Liver (tissue), 9 donors: ENCODE results near the gene RNLS. TPM values are rescaled to one million over a fixed set of nuclear protein-coding genes. Genes with fewer than 3 reads are reported as not detected.

Experiments
- DNase-seq: peaks from one replicate; pipeline ENCODE4 v3.0.0-alpha.2; 2017; ENCODE audit warnings: low spot score
- H3K27ac ChIP-seq, 2 donors: one replicate each; pipeline ENCODE4 v1.7.0; 2013; ENCODE audit warnings: inconsistent platforms in 2 of 2, low read length in 2 of 2, control low read depth in 1 of 2, low read depth in 1 of 2, mild to moderate bottlenecking in 1 of 2
- H3K27me3 ChIP-seq, 4 donors: one replicate each; pipeline versions ENCODE4 v1.6.1 to v1.7.0; 2013; ENCODE audit warnings: low read length in 3 of 4, inconsistent platforms in 1 of 4, mild to moderate bottlenecking in 1 of 4, moderate library complexity in 1 of 4; ENCODE audit not compliant: control insufficient read depth in 4 of 4, insufficient read depth in 4 of 4
- H3K36me3 ChIP-seq, 4 donors: one replicate each; pipeline versions ENCODE4 v1.6.1 to v1.7.0; 2013; ENCODE audit warnings: low read length in 3 of 4, mild to moderate bottlenecking in 3 of 4, low read depth in 1 of 4, moderate library complexity in 1 of 4; ENCODE audit not compliant: control insufficient read depth in 4 of 4, insufficient read depth in 3 of 4
- H3K4me1 ChIP-seq, 4 donors: one replicate each; pipeline versions ENCODE4 v1.6.1 to v1.7.0; 2013; ENCODE audit warnings: low read length in 3 of 4, mild to moderate bottlenecking in 3 of 4, moderate library complexity in 1 of 4; ENCODE audit not compliant: control insufficient read depth in 4 of 4, insufficient read depth in 4 of 4
- H3K4me3 ChIP-seq, 3 donors: one replicate each; pipeline versions ENCODE4 v1.6.1 to v1.7.0; 2013; ENCODE audit warnings: low read length in 3 of 3, control low read depth in 1 of 3, low read depth in 1 of 3, mild to moderate bottlenecking in 1 of 3
- H3K9ac ChIP-seq, 2 donors: one replicate each; pipeline ENCODE4 v1.7.0; 2013; ENCODE audit warnings: low read length in 2 of 2, mild to moderate bottlenecking in 2 of 2, moderate library complexity in 2 of 2, control low read depth in 1 of 2, low read depth in 1 of 2
- H3K9me3 ChIP-seq, 4 donors: one replicate each; pipeline versions ENCODE4 v1.6.1 to v1.7.0; 2013; ENCODE audit warnings: low read length in 3 of 4; ENCODE audit not compliant: control insufficient read depth in 4 of 4
- EGR1 ChIP-seq, 2 donors: IDR thresholded peaks; 2 replicates each; pipeline ENCODE4 v1.6.1; 2016 to 2018; ENCODE audit warnings: antibody characterized with exemption in 2 of 2, low read depth in 2 of 2
- FOXA1 ChIP-seq: IDR thresholded peaks from 2 replicates; pipeline ENCODE4 v1.6.1; 2016; ENCODE audit warnings: antibody characterized with exemption
- FOXA2 ChIP-seq: IDR thresholded peaks from 2 replicates; pipeline ENCODE4 v1.6.1; 2016; ENCODE audit warnings: antibody characterized with exemption
- GABPA ChIP-seq, 2 donors: IDR thresholded peaks in 1 of 2; conservative IDR thresholded peaks in 1 of 2; 2 replicates each; pipeline ENCODE4 v1.6.1; 2016; ENCODE audit warnings: antibody characterized with exemption in 2 of 2, mild to moderate bottlenecking in 1 of 2, moderate library complexity in 1 of 2
- HNF4A ChIP-seq, 2 donors: conservative IDR thresholded peaks; 2 replicates each; pipeline ENCODE4 v1.6.1; 2016; ENCODE audit warnings: antibody characterized with exemption in 2 of 2, mild to moderate bottlenecking in 2 of 2
- HNF4G ChIP-seq: IDR thresholded peaks from 2 replicates; pipeline ENCODE4 v1.6.1; 2016; ENCODE audit warnings: antibody characterized with exemption
- JUND ChIP-seq, 2 donors: IDR thresholded peaks; 2 replicates each; pipeline ENCODE4 v1.6.1; 2016; ENCODE audit warnings: antibody characterized with exemption in 2 of 2
- NR2F2 ChIP-seq: IDR thresholded peaks from 2 replicates; pipeline ENCODE4 v1.6.1; 2016; ENCODE audit warnings: antibody characterized with exemption
- RAD21 ChIP-seq, 2 donors: IDR thresholded peaks; 2 replicates each; pipeline ENCODE4 v1.6.1; 2016; ENCODE audit warnings: antibody characterized with exemption in 2 of 2, mild to moderate bottlenecking in 2 of 2
- RXRA ChIP-seq, 2 donors: IDR thresholded peaks; 2 replicates each; pipeline ENCODE4 v1.6.1; 2017 to 2018; ENCODE audit warnings: antibody characterized with exemption in 2 of 2, mild to moderate bottlenecking in 1 of 2
- SP1 ChIP-seq: IDR thresholded peaks from 2 replicates; pipeline ENCODE4 v1.6.1; 2018; ENCODE audit warnings: antibody characterized with exemption, mild to moderate bottlenecking
- TAF1 ChIP-seq: conservative IDR thresholded peaks from 2 replicates; pipeline ENCODE4 v1.6.1; 2016; ENCODE audit warnings: antibody characterized with exemption, mild to moderate bottlenecking
- YY1 ChIP-seq: IDR thresholded peaks from 2 replicates; pipeline ENCODE4 v1.6.1; 2016; ENCODE audit warnings: antibody characterized with exemption, mild to moderate bottlenecking
- WGBS: extraction: QIAGEN DNeasy Blood & Tissue Kit; methylation state at CpG from one replicate; pipeline ENCODE4 v1.1.7; 2013; 5-methylcytosine and 5-hydroxymethylcytosine counted together
- polyA plus RNA-seq, 2 donors: library from polyadenylated mRNA; stranded (reverse) in 1 of 2; unstranded in 1 of 2; fragments of 200-250 nt in 1 of 2; fragments of >200 nt in 1 of 2; fragmentation: Nextera tagmentation in 1 of 2; extraction: Ambion mirVana in 1 of 2; gene quantifications; one replicate each; pipeline versions ENCODE4 v1.2.1 to v1.2.3, GENCODE V29; 2013 to 2015
- total RNA-seq, 2 donors: library from RNA; depleted of rRNA; stranded (reverse); fragments of >200 nt; gene quantifications; one replicate each; pipeline ENCODE4 v1.2.3, GENCODE V29; 2014
- TF ChIP-seq, protein P1 (sequence below): IDR thresholded peaks from 2 replicates; pipeline ENCODE4 v1.6.1; 2016; ENCODE audit warnings: antibody characterized with exemption
- TF ChIP-seq, protein P2 (sequence below): IDR thresholded peaks from 2 replicates; pipeline ENCODE4 v1.6.1; 2016; ENCODE audit warnings: antibody characterized with exemption
- TF ChIP-seq, protein P3 (sequence below): fragments of 150-350 bp; IDR thresholded peaks from 2 replicates; pipeline ENCODE4 v1.5.1; 2017; ENCODE audit warnings: improper control_type of control experiment, low read depth, low read length; ENCODE audit not compliant: missing input control
- TF ChIP-seq, protein P4 (sequence below): IDR thresholded peaks from 2 replicates; pipeline ENCODE4 v1.6.1; 2016; ENCODE audit warnings: antibody characterized with exemption, mild to moderate bottlenecking
- TF ChIP-seq, protein P5 (sequence below): IDR thresholded peaks from 2 replicates; pipeline ENCODE4 v1.6.1; 2016; ENCODE audit warnings: antibody characterized with exemption
- donor health status: healthy.
- donor health status: healthy.
- donor health status: healthy.
- donor health status: healthy.
- donor health status: healthy.

Gene RNLS
- total and polyA plus RNA-seq, 4 donors, result 4.1 to 12.4 (median 7.5) TPM

DNA sequence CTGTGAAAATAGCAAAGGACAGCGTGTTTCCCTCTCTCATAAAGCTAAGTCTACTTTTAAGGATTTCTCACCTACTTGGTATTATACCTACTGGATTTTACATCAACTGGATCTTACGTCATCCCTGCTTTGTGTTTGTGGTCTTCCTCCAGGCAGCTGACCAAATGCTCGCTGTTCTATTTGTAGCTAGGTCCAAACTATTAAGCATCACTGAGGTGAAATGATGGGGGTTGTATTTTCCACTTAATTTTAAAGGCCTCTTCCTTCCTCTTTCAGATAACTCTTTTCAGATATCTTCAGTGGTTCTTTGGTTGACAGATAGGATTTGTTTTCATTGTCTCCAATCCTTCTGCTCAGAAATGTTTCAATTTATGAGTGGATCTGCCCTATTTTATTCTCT is 169.7 kb downstream of the RNLS start:
- DNase-seq, result no peak
- WGBS, result 91% methylated on average over 3 of the region's 3 CpGs
- H3K27me3 ChIP-seq, result no peaks in the 10 kb centered on the region
- no peak overlapping the region for H3K4me3 ChIP-seq
- H3K9ac ChIP-seq, result no peak overlapping the region
- H3K27ac ChIP-seq, result no peak overlapping the region
- H3K9me3 ChIP-seq, result no peaks in the 10 kb centered on the region
- no peak for TF ChIP-seq HNF4G
- TF ChIP-seq FOXA1, result no peak
- TF ChIP-seq NR2F2, result no peak
- no peak for TF ChIP-seq FOXA2
- no peak for TF ChIP-seq GABPA (IDR thresholded peaks at IDR 0.05 in 1 of 2, conservative IDR thresholded peaks at IDR 0.05 in 1 of 2)
- TF ChIP-seq TAF1, result no peak
- no peak for TF ChIP-seq RXRA (IDR thresholded peaks at IDR 0.05)
- no peak for TF ChIP-seq YY1
- TF ChIP-seq, protein P1, sequence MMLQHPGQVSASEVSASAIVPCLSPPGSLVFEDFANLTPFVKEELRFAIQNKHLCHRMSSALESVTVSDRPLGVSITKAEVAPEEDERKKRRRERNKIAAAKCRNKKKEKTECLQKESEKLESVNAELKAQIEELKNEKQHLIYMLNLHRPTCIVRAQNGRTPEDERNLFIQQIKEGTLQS, result no peak
- TF ChIP-seq, protein P2, sequence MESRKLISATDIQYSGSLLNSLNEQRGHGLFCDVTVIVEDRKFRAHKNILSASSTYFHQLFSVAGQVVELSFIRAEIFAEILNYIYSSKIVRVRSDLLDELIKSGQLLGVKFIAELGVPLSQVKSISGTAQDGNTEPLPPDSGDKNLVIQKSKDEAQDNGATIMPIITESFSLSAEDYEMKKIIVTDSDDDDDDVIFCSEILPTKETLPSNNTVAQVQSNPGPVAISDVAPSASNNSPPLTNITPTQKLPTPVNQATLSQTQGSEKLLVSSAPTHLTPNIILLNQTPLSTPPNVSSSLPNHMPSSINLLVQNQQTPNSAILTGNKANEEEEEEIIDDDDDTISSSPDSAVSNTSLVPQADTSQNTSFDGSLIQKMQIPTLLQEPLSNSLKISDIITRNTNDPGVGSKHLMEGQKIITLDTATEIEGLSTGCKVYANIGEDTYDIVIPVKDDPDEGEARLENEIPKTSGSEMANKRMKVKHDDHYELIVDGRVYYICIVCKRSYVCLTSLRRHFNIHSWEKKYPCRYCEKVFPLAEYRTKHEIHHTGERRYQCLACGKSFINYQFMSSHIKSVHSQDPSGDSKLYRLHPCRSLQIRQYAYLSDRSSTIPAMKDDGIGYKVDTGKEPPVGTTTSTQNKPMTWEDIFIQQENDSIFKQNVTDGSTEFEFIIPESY, result no peak
- TF ChIP-seq, protein P3, sequence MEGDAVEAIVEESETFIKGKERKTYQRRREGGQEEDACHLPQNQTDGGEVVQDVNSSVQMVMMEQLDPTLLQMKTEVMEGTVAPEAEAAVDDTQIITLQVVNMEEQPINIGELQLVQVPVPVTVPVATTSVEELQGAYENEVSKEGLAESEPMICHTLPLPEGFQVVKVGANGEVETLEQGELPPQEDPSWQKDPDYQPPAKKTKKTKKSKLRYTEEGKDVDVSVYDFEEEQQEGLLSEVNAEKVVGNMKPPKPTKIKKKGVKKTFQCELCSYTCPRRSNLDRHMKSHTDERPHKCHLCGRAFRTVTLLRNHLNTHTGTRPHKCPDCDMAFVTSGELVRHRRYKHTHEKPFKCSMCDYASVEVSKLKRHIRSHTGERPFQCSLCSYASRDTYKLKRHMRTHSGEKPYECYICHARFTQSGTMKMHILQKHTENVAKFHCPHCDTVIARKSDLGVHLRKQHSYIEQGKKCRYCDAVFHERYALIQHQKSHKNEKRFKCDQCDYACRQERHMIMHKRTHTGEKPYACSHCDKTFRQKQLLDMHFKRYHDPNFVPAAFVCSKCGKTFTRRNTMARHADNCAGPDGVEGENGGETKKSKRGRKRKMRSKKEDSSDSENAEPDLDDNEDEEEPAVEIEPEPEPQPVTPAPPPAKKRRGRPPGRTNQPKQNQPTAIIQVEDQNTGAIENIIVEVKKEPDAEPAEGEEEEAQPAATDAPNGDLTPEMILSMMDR, result no peak
- no peak for TF ChIP-seq EGR1 (IDR thresholded peaks at IDR 0.05; ENCODE audit: low read depth in 2 of 2)
- TF ChIP-seq, protein P4, sequence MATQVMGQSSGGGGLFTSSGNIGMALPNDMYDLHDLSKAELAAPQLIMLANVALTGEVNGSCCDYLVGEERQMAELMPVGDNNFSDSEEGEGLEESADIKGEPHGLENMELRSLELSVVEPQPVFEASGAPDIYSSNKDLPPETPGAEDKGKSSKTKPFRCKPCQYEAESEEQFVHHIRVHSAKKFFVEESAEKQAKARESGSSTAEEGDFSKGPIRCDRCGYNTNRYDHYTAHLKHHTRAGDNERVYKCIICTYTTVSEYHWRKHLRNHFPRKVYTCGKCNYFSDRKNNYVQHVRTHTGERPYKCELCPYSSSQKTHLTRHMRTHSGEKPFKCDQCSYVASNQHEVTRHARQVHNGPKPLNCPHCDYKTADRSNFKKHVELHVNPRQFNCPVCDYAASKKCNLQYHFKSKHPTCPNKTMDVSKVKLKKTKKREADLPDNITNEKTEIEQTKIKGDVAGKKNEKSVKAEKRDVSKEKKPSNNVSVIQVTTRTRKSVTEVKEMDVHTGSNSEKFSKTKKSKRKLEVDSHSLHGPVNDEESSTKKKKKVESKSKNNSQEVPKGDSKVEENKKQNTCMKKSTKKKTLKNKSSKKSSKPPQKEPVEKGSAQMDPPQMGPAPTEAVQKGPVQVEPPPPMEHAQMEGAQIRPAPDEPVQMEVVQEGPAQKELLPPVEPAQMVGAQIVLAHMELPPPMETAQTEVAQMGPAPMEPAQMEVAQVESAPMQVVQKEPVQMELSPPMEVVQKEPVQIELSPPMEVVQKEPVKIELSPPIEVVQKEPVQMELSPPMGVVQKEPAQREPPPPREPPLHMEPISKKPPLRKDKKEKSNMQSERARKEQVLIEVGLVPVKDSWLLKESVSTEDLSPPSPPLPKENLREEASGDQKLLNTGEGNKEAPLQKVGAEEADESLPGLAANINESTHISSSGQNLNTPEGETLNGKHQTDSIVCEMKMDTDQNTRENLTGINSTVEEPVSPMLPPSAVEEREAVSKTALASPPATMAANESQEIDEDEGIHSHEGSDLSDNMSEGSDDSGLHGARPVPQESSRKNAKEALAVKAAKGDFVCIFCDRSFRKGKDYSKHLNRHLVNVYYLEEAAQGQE, result no peak
- no peaks in the 10 kb centered on the region for H3K36me3 ChIP-seq
- H3K4me1 ChIP-seq, result no peaks in the 10 kb centered on the region

DNA sequence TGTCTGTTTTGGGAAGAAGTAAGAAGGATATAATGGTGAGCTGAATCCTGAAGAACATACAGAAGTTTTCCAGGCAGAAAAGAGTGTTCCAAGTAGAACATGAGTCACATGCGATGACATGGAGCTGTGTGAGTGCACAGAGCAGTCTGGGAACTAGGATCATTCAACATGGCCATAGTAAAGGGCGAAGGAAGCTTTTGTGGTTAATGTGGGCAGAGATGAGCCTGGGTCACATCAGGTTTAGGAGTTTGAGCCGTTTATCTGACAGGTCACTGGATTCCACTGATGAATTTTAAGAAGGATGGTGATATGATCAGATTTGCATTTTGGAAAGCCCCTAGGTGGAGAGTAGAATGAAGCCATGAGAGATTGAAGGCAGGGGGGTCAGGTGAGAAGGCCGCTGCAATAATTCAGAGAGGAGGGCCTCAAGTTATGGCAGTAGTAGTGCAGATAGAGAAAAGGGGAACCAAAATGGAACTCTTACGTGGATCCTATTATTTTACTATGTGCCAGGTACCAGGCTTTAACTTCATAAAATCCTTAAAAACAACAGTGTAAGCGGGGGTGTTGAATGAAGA is 171.3 kb downstream of the RNLS start:
- H3K4me3 ChIP-seq, result no peak overlapping the region
- DNase-seq, result no peak
- no peak overlapping the region for H3K9ac ChIP-seq
- no peak for TF ChIP-seq GABPA (IDR thresholded peaks at IDR 0.05 in 1 of 2, conservative IDR thresholded peaks at IDR 0.05 in 1 of 2)
- TF ChIP-seq HNF4G, result no peak
- no peak for TF ChIP-seq RXRA (IDR thresholded peaks at IDR 0.05)
- TF ChIP-seq NR2F2, result no peak
- no peak for TF ChIP-seq FOXA1
- no peak for TF ChIP-seq SP1
- TF ChIP-seq EGR1 (IDR thresholded peaks at IDR 0.05; ENCODE audit: low read depth in 2 of 2), result no peak
- TF ChIP-seq, protein P2, result no peak
- TF ChIP-seq HNF4A (conservative IDR thresholded peaks at IDR 0.05), result no peak
- TF ChIP-seq, protein P1, result no peak
- no peak for TF ChIP-seq JUND (IDR thresholded peaks at IDR 0.05)
- no peak for TF ChIP-seq RAD21 (IDR thresholded peaks at IDR 0.05)
- TF ChIP-seq, protein P5, sequence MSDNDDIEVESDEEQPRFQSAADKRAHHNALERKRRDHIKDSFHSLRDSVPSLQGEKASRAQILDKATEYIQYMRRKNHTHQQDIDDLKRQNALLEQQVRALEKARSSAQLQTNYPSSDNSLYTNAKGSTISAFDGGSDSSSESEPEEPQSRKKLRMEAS, result no peak
- TF ChIP-seq FOXA2, result no peak
- TF ChIP-seq TAF1, result no peak
- WGBS, result 94% methylated on average over 6 of the region's 6 CpGs
- no peaks in the 10 kb centered on the region for H3K27me3 ChIP-seq
- H3K27ac ChIP-seq, result no peak overlapping the region
- H3K36me3 ChIP-seq, result no peaks in the 10 kb centered on the region
- H3K9me3 ChIP-seq, result no peaks in the 10 kb centered on the region
- no peaks in the 10 kb centered on the region for H3K4me1 ChIP-seq
